PC-9 (cell line): ENCODE results near the gene HTT. TPM values are rescaled to one million over a fixed set of nuclear protein-coding genes. Genes with fewer than 3 reads are reported as not detected.

ENCODE experiments used
- BruUV-seq: library from RNA; stranded (reverse); fragments of 400-500 nt; replicated peaks from 2 replicates; lab custom pipeline; 2021; lab: Mats Ljungman, UMichigan
- CTCF ChIA-PET: fragments of 300-600 bp; sonication (Branson Sonifier 250); formaldehyde crosslinking; loops from one replicate; lab custom pipeline; 2022; ENCODE audit warnings: antibody characterized with exemption; lab: Charles Lee
- POLR2A ChIA-PET: fragments of 300-600 bp; sonication (Branson Sonifier 250); formaldehyde crosslinking; loops from one replicate; lab custom pipeline; 2022; ENCODE audit warnings: antibody characterized with exemption; ENCODE audit not compliant: unreplicated experiment; lab: Charles Lee
- DNase-seq, 2 experiments: peaks; one replicate each; pipeline versions ENCODE4 v3.0.0 to v3.0.0-alpha.2; 2015 to 2022; ENCODE audit warnings: mixed read lengths in 1 of 2
- H2AFZ ChIP-seq: fragments of 200-600 bp; sonication (generic); 2 replicates; pipeline ENCODE4 v1.8.1; 2017; ENCODE audit warnings: antibody characterized with exemption
- H3F3A ChIP-seq: fragments of 200-600 bp; sonication (generic); 2 replicates; pipeline ENCODE4 v1.8.1; 2017; ENCODE audit warnings: antibody characterized with exemption, mild to moderate bottlenecking, low read depth; ENCODE audit not compliant: insufficient read depth
- H3K27ac ChIP-seq: fragments of 200-600 bp; sonication (generic); 2 replicates; pipeline ENCODE4 v1.6.1; 2016; ENCODE audit warnings: mixed run types
- H3K27me3 ChIP-seq: fragments of 200-600 bp; sonication (generic); 2 replicates; pipeline ENCODE4 v1.6.1; 2016; ENCODE audit warnings: low read depth, mixed run types; ENCODE audit not compliant: insufficient read depth
- H3K36me3 ChIP-seq: fragments of 200-600 bp; sonication (generic); 2 replicates; pipeline ENCODE4 v1.6.1; 2016; ENCODE audit warnings: low read depth, mixed run types
- H3K4me1 ChIP-seq: fragments of 200-600 bp; sonication (generic); replicated peaks from 2 replicates; pipeline ENCODE4 v1.6.1; 2016; ENCODE audit warnings: mixed run types; ENCODE audit not compliant: insufficient read depth
- H3K4me2 ChIP-seq: fragments of 200-600 bp; sonication (generic); 2 replicates; pipeline ENCODE4 v1.6.1; 2017; ENCODE audit warnings: mixed run types
- H3K4me3 ChIP-seq: fragments of 200-600 bp; sonication (generic); 2 replicates; pipeline ENCODE4 v1.6.1; 2016; ENCODE audit warnings: mixed run types
- H3K79me2 ChIP-seq: fragments of 200-600 bp; sonication (generic); 2 replicates; pipeline ENCODE4 v1.6.1; 2017; ENCODE audit warnings: low read depth, mixed run types
- H3K9me2 ChIP-seq: fragments of 200-600 bp; sonication (generic); 2 replicates; pipeline ENCODE4 v1.8.1; 2017; ENCODE audit warnings: mild to moderate bottlenecking; ENCODE audit not compliant: insufficient read depth
- H3K9me3 ChIP-seq: fragments of 200-600 bp; sonication (generic); 2 replicates; pipeline ENCODE4 v1.8.1; 2016; ENCODE audit warnings: low read depth; ENCODE audit not compliant: insufficient read depth
- H4K20me1 ChIP-seq: fragments of 200-600 bp; sonication (generic); 2 replicates; pipeline ENCODE4 v1.8.1; 2017; ENCODE audit not compliant: insufficient read depth
- CTCF ChIP-seq: fragments of 200-600 bp; sonication (generic); conservative IDR thresholded peaks from 2 replicates; pipeline ENCODE4 v1.6.1; 2017; ENCODE audit warnings: mixed run types, antibody characterized with exemption, mild to moderate bottlenecking, moderate library complexity
- EZH2 ChIP-seq: fragments of 200-600 bp; sonication (generic); IDR thresholded peaks from 2 replicates; pipeline ENCODE4 v1.8.0; 2017; ENCODE audit warnings: antibody characterized with exemption, low read depth
- intact Hi-C: fragments of 100-400 bp; cut with micrococcal nuclease; formaldehyde crosslinking; loops from one replicate; pipeline ENCODE4 v1.10.0; 2022; ENCODE audit not compliant: unreplicated experiment
- total RNA-seq: library from RNA; stranded (reverse); gene quantifications from 2 replicates; pipeline ENCODE4 v1.2.3, GENCODE V29; 2021

The HTT gene
- total RNA-seq, 1 experiment from 2014 or later: 81.7 TPM

DNA sequence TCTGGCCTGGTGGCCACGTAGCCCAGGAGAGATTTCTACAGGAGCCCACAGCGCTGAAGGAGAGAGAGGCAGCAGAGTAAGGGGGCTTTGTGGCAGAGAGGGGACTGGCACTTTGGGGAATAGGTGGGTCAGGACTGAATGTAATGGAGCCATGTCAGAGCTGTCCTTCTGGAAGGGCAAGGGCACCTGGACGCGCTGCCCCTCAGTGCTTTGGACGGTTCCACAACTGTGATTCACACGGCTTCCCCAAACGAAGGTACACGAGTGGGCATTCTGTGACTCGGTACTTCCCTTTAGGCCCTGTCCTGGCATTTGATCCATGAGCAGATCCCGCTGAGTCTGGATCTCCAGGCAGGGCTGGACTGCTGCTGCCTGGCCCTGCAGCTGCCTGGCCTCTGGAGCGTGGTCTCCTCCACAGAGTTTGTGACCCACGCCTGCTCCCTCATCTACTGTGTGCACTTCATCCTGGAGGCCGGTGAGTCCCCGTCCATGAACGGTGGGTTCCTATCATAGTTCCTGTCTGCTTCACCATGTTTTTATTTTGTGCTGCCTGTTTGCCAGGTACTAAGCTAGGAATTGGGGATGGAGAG, 139.3 kb downstream of the HTT start:
- no peaks in the 10 kb centered on the region for H3K4me1 ChIP-seq
- no peaks in the 10 kb centered on the region for H4K20me1 ChIP-seq
- no peak overlapping the region for H3K27ac ChIP-seq
- H3K9me2 ChIP-seq: no peaks in the 10 kb centered on the region
- intact Hi-C loops: no loop called here
- no peak overlapping the region for H2AFZ ChIP-seq
- no peaks in the 10 kb centered on the region for H3F3A ChIP-seq
- POLR2A ChIA-PET: no interaction called here
- H3K79me2 ChIP-seq: no peaks in the 10 kb centered on the region
- no peak overlapping the region for H3K4me3 ChIP-seq
- TF ChIP-seq CTCF (no peak), EZH2 (no peak)
- H3K27me3 ChIP-seq: no peaks in the 10 kb centered on the region
- CTCF ChIA-PET: no interaction called here
- no peak overlapping the region for H3K4me2 ChIP-seq
- DNase-seq: no peak
- no peaks in the 10 kb centered on the region for H3K9me3 ChIP-seq
- BruUV-seq: no TSS peak
- H3K36me3 ChIP-seq: no peaks in the 10 kb centered on the region

GRCh38 chr4:3215256-3215655, 140.8 kb downstream of the HTT start:
- intact Hi-C loops: no loop called here
- H3K9me2 ChIP-seq: no peaks in the 10 kb centered on the region
- no peaks in the 10 kb centered on the region for H3K79me2 ChIP-seq
- H3K27me3 ChIP-seq: no peaks in the 10 kb centered on the region
- no peak for DNase-seq
- no peak overlapping the region for H3K27ac ChIP-seq
- POLR2A ChIA-PET: no interaction called here
- BruUV-seq: no TSS peak
- H3K9me3 ChIP-seq: no peaks in the 10 kb centered on the region
- no peaks in the 10 kb centered on the region for H3K4me1 ChIP-seq
- H4K20me1 ChIP-seq: no peaks in the 10 kb centered on the region
- H3K4me2 ChIP-seq: no peak overlapping the region
- H3K36me3 ChIP-seq: no peaks in the 10 kb centered on the region
- H3F3A ChIP-seq: no peaks in the 10 kb centered on the region
- CTCF ChIA-PET: no interaction called here
- TF ChIP-seq EZH2 (no peak), CTCF (no peak)
- H3K4me3 ChIP-seq: no peak overlapping the region
- no peak overlapping the region for H2AFZ ChIP-seq

DNA sequence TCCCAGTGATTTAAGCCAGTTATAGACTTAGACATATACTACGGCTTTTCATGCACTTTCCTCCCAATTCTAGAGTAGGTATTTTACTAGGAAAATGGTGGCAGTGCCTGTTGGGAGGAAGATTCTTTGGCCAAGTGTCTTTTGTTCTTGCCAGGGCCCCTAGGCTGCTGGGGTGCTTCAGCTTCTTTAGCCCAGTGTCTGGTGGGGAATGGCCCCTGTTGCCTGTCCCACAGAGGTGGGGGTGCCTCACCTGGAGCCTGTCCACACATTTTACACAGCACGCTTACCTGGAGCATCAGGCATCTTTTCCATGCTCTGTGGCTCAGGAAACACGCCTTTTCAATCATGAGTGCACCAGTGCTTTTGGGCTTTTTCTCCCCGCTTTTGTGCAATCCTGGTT, 141.3 kb downstream of the HTT start:
- no peaks in the 10 kb centered on the region for H3K4me1 ChIP-seq
- no peaks in the 10 kb centered on the region for H3K27me3 ChIP-seq
- H3K9me3 ChIP-seq: no peaks in the 10 kb centered on the region
- intact Hi-C loops: no loop called here
- H2AFZ ChIP-seq: no peak overlapping the region
- ChIA-PET POLR2A (no interaction called here), CTCF (no interaction called here)
- H3K27ac ChIP-seq: no peak overlapping the region
- H3K4me2 ChIP-seq: no peak overlapping the region
- BruUV-seq: no TSS peak
- H3K9me2 ChIP-seq: no peaks in the 10 kb centered on the region
- H3K79me2 ChIP-seq: no peaks in the 10 kb centered on the region
- no peak for TF ChIP-seq EZH2
- no peaks in the 10 kb centered on the region for H3F3A ChIP-seq
- H3K36me3 ChIP-seq: no peaks in the 10 kb centered on the region
- no peak overlapping the region for H3K4me3 ChIP-seq
- no peak for DNase-seq
- no peaks in the 10 kb centered on the region for H4K20me1 ChIP-seq

- no peaks in the 10 kb centered on the region for H3F3A ChIP-seq
- H4K20me1 ChIP-seq: no peaks in the 10 kb centered on the region
- H3K27me3 ChIP-seq: no peaks in the 10 kb centered on the region
- DNase-seq: no peak
- intact Hi-C loops: no loop called here
- H3K9me2 ChIP-seq: no peaks in the 10 kb centered on the region
- H3K4me1 ChIP-seq: no peaks in the 10 kb centered on the region
- POLR2A ChIA-PET: no interaction called here
- CTCF ChIA-PET: no interaction called here
- no peak overlapping the region for H3K4me2 ChIP-seq
- H3K36me3 ChIP-seq: no peaks in the 10 kb centered on the region
- no peak for TF ChIP-seq CTCF
- no peak for TF ChIP-seq EZH2
- BruUV-seq: no TSS peak
- H3K79me2 ChIP-seq: no peaks in the 10 kb centered on the region
- H3K9me3 ChIP-seq: no peaks in the 10 kb centered on the region
- no peak overlapping the region for H2AFZ ChIP-seq
- H3K27ac ChIP-seq: no peak overlapping the region
- no peak overlapping the region for H3K4me3 ChIP-seq
Observed at GRCh38 chr4:3217266-3217665, 142.8 kb downstream of the HTT start.
